GM12891 (cell line): Measurements from ENCODE around the gene MAFF.

Experiments
- POLR2A ChIP-seq: IDR thresholded peaks from 2 replicates; pipeline ENCODE4 v1.6.1; 2011; ENCODE audit warnings: low read depth, low read length, control low read depth
- POLR2AphosphoS5 ChIP-seq: IDR thresholded peaks from 2 replicates; pipeline ENCODE4 v1.6.1; 2011; ENCODE audit warnings: low read depth, low read length, control low read depth
- SPI1 ChIP-seq: IDR thresholded peaks from 2 replicates; pipeline ENCODE4 v1.6.1; 2011; ENCODE audit warnings: low read depth, low read length, control low read depth

- no peak for TF ChIP-seq POLR2A
- TF ChIP-seq POLR2AphosphoS5, result no peak
- no peak for TF ChIP-seq SPI1
Observed at GRCh38 chr22:38258895-38259294, 57.1 kb downstream of the MAFF start.
